Uterus (tissue), 4 donors: ENCODE measurements around the gene FOXN3. TPM values are rescaled to one million over a fixed set of nuclear protein-coding genes. Genes with fewer than 3 reads are reported as not detected.
"Not testable (repeated sequence)": the region's sequence is repeated elsewhere in the genome, so short reads cannot be mapped to it uniquely, and the experiment has no call there.

Experiments used
- DNase-seq, 2 donors: peaks; one replicate each; pipeline ENCODE4 v3.0.0-alpha.2; 2019 to 2020
- H3K27ac ChIP-seq, 2 donors: fragments of 200-600 bp; sonication (generic); 1 replicate in 1 of 2; 2 replicates in 1 of 2; pipeline ENCODE4 v1.5.1; 2016 to 2018
- H3K27me3 ChIP-seq, 2 donors: fragments of 200-600 bp; sonication (generic); one replicate each; pipeline ENCODE4 v1.5.1; 2018 to 2019; ENCODE audit warnings: control low read depth in 1 of 2
- H3K36me3 ChIP-seq, 2 donors: fragments of 200-600 bp; sonication (generic); one replicate each; pipeline ENCODE4 v1.5.1; 2019; ENCODE audit warnings: control low read depth in 1 of 2
- H3K4me1 ChIP-seq, 2 donors: fragments of 200-600 bp; sonication (generic); one replicate each; pipeline ENCODE4 v1.5.1; 2018 to 2019; ENCODE audit warnings: control low read depth in 1 of 2
- H3K4me3 ChIP-seq, 2 donors: fragments of 200-600 bp; sonication (generic); 1 replicate in 1 of 2; 2 replicates in 1 of 2; pipeline ENCODE4 v1.5.1; 2018 to 2019; ENCODE audit warnings: mild to moderate bottlenecking in 1 of 2
- H3K9me3 ChIP-seq, 2 donors: fragments of 200-600 bp; sonication (generic); one replicate each; pipeline ENCODE4 v1.5.1; 2019; ENCODE audit warnings: control low read depth in 1 of 2
- CTCF ChIP-seq, 4 experiments: fragments of 200-600 bp in 2 of 4; fragments of 450-650 bp in 2 of 4; sonication (generic) in 2 of 4; IDR thresholded peaks; one replicate each; pipeline ENCODE4 v1.5.1; 2016 to 2019; ENCODE audit warnings: antibody characterized with exemption in 4 of 4, mild to moderate bottlenecking in 2 of 4, moderate library complexity in 1 of 4
- POLR2A ChIP-seq, 2 donors: fragments of 450-650 bp; IDR thresholded peaks; one replicate each; pipeline ENCODE4 v1.6.1; 2016; ENCODE audit warnings: antibody characterized with exemption in 2 of 2, mild to moderate bottlenecking in 1 of 2, moderate library complexity in 1 of 2
- intact Hi-C: fragments of 100-400 bp; cut with DNase I; formaldehyde crosslinking; loops from one replicate; pipeline ENCODE4 v1.15.1; 2023; ENCODE audit warnings: low total_unique reads
- total RNA-seq, 4 donors: library from RNA; depleted of rRNA in 3 of 4; stranded (reverse); fragments of >200 nt in 3 of 4; gene quantifications; one replicate each; pipeline versions ENCODE4 v1.1.0 to v1.2.4, GENCODE V29; 2014 to 2023
- donor health status: DM: yes; HTN: yes; CAD: no.

The FOXN3 gene
- total RNA-seq, 4 donors from 2014 or later = 37.7 to 103 (median 74.9) TPM

GRCh38 chr14:89155491-89155890 lies 261.5 kb downstream of the FOXN3 start:
- intact Hi-C loops = no loop called here
- H3K9me3 ChIP-seq = no peaks in the 10 kb centered on the region
- no peaks in the 10 kb centered on the region for H3K27me3 ChIP-seq
- H3K4me3 ChIP-seq = no peak overlapping the region
- no peaks in the 10 kb centered on the region for H3K36me3 ChIP-seq
- H3K4me1 ChIP-seq = no peaks in the 10 kb centered on the region
- H3K27ac ChIP-seq = no peak overlapping the region
- DNase-seq = no peak
- TF ChIP-seq POLR2A (IDR thresholded peaks at IDR 0.05) (no peak), CTCF (IDR thresholded peaks at IDR 0.05) (no peak)

GRCh38 chr14:89151693-89152092 lies 265.3 kb downstream of the FOXN3 start:
- DNase-seq, H3K4me3 ChIP-seq, H3K27me3 ChIP-seq, H3K36me3 ChIP-seq, intact Hi-C loops, H3K4me1 ChIP-seq, H3K9me3 ChIP-seq, H3K27ac ChIP-seq: not testable (repeated sequence)

- Histone ChIP-seq H3K27me3 (no peaks in the 10 kb centered on the region), H3K4me3 (no peak overlapping the region), H3K9me3 (no peaks in the 10 kb centered on the region), H3K36me3 (no peaks in the 10 kb centered on the region), H3K4me1 (no peaks in the 10 kb centered on the region), H3K27ac (no peak overlapping the region)
- no peak for TF ChIP-seq POLR2A (IDR thresholded peaks at IDR 0.05)
- TF ChIP-seq CTCF (IDR thresholded peaks at IDR 0.05) = no peak
- intact Hi-C loops = no loop called here
- DNase-seq = no peak
Measured at GRCh38 chr14:89146274-89146673, 270.8 kb downstream of the FOXN3 start.

- Histone ChIP-seq H3K36me3 (no peaks in the 10 kb centered on the region), H3K27me3 (no peaks in the 10 kb centered on the region), H3K27ac (no peak overlapping the region), H3K4me1 (no peaks in the 10 kb centered on the region), H3K9me3 (no peaks in the 10 kb centered on the region), H3K4me3 (no peak overlapping the region)
- TF ChIP-seq CTCF (IDR thresholded peaks at IDR 0.05) (no peak), POLR2A (IDR thresholded peaks at IDR 0.05) (no peak)
- DNase-seq = no peak
- intact Hi-C loops = no loop called here
Measured at GRCh38 chr14:89144642-89145041, 272.4 kb downstream of the FOXN3 start.

- Histone ChIP-seq H3K9me3 (no peaks in the 10 kb centered on the region), H3K4me3 (no peak overlapping the region), H3K4me1 (no peaks in the 10 kb centered on the region), H3K36me3 (no peaks in the 10 kb centered on the region), H3K27ac (no peak overlapping the region), H3K27me3 (no peaks in the 10 kb centered on the region)
- intact Hi-C loops = no loop called here
- TF ChIP-seq CTCF (IDR thresholded peaks at IDR 0.05) = no peak
- TF ChIP-seq POLR2A (IDR thresholded peaks at IDR 0.05) = no peak
- DNase-seq = no peak
Measured at GRCh38 chr14:89144066-89144465, 273.0 kb downstream of the FOXN3 start.

GRCh38 chr14:89143595-89143994 lies 273.4 kb downstream of the FOXN3 start:
- H3K4me1 ChIP-seq = no peaks in the 10 kb centered on the region
- H3K27me3 ChIP-seq = no peaks in the 10 kb centered on the region
- no peak for DNase-seq
- no peaks in the 10 kb centered on the region for H3K36me3 ChIP-seq
- no peaks in the 10 kb centered on the region for H3K9me3 ChIP-seq
- intact Hi-C loops = no loop called here
- H3K27ac ChIP-seq = no peak overlapping the region
- TF ChIP-seq CTCF (IDR thresholded peaks at IDR 0.05) (no peak), POLR2A (IDR thresholded peaks at IDR 0.05) (no peak)
- no peak overlapping the region for H3K4me3 ChIP-seq
